ENCODE data around the gene SKAP1.

The SKAP1 gene

GRCh38 chr17:48161127-48161905, 268.7 kb downstream of the SKAP1 start:
- no peak for DNase-seq

- no peak for DNase-seq
These were observed 269.6 kb downstream of the SKAP1 start for GRCh38 chr17:48160177-48161081.

- no peak for DNase-seq
These were observed 270.8 kb downstream of the SKAP1 start for GRCh38 chr17:48159232-48159631.

- no peak for DNase-seq
These were observed 274.0 kb downstream of the SKAP1 start for GRCh38 chr17:48155889-48156611.

GRCh38 chr17:48153691-48154358, 276.2 kb downstream of the SKAP1 start:
- no peak for DNase-seq

- DNase-seq = no peak
These were observed 277.7 kb downstream of the SKAP1 start for GRCh38 chr17:48152289-48152688.

- DNase-seq = no peak
These were observed 278.8 kb downstream of the SKAP1 start for GRCh38 chr17:48151220-48151619.

GRCh38 chr17:48150597-48151001, 279.4 kb downstream of the SKAP1 start:
- no peak for DNase-seq

- DNase-seq = no peak
These were observed 280.1 kb downstream of the SKAP1 start for GRCh38 chr17:48149787-48150463.

- no peak for DNase-seq
These were observed 280.9 kb downstream of the SKAP1 start for GRCh38 chr17:48148854-48149786.

GRCh38 chr17:48148029-48148770, 281.8 kb downstream of the SKAP1 start:
- no peak for DNase-seq

- no peak for DNase-seq
These were observed 284.8 kb downstream of the SKAP1 start for GRCh38 chr17:48144976-48145798.

- DNase-seq = no peak
These were observed 285.8 kb downstream of the SKAP1 start for GRCh38 chr17:48144231-48144630.

- no peak for DNase-seq
These were observed 286.4 kb downstream of the SKAP1 start for GRCh38 chr17:48143629-48144028.

- DNase-seq = no peak
These were observed 290.1 kb downstream of the SKAP1 start for GRCh38 chr17:48139944-48140343.

- no peak for DNase-seq
These were observed 292.4 kb downstream of the SKAP1 start for GRCh38 chr17:48137656-48138055.

- DNase-seq = no peak
These were observed 295.0 kb downstream of the SKAP1 start for GRCh38 chr17:48134912-48135480.

GRCh38 chr17:48132385-48132784, 297.6 kb downstream of the SKAP1 start:
- DNase-seq = no peak
